Measurements from ENCODE around the gene OXER1. TPM values are rescaled to one million over a fixed set of nuclear protein-coding genes. Genes with fewer than 3 reads are reported as not detected.

OXER1 gene
- total and polyA plus RNA-seq, 2 of the 13 experiments (the other 11 are each of a cell fraction or from before 2014, with no cell fraction given) = 8.0 to 9.0 TPM

DNA sequence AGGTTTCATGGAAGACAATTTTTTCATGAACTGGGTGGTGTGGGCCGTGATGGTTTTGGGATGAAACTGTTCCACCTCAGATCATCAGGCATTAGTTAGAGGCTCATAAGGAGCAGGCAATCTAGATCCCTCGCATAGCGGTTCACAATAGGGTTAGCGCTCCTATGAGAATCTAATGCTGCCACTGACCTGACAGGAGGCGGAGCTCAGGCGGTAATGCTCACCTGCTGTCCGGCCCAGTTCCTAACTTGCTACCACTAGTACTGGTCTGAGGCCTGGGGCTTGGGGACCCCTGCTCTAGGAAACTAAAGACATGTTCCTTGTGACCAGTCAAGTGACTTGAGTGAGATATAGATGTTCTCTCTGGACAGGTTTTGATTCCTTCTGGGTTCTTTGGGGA, 49.2 kb downstream of the OXER1 start:
- H3K27me3 ChIP-seq (ENCODE audit: control insufficient read depth in 1 of 2, insufficient read depth in 2 of 2, low read length in 2 of 2) = no peaks in the 10 kb centered on the region
- H2AFZ ChIP-seq (ENCODE audit: low read length) = no peak overlapping the region
- H3K27ac ChIP-seq (ENCODE audit: extremely low read length, insufficient read depth, low read length) = no peak overlapping the region
- no TSS peak for BruUV-seq (replicated peaks)
- H3K4me1 ChIP-seq (ENCODE audit: insufficient read depth, low read length) = no peaks in the 10 kb centered on the region
- H3K9ac ChIP-seq (ENCODE audit: insufficient read depth, low read depth, low read length) = no peak overlapping the region
- H3K4me3 ChIP-seq (replicated peaks in 1 of 3; ENCODE audit: insufficient read depth in 1 of 3, low read depth in 2 of 3, low read length in 3 of 3) = no peak overlapping the region
- no peak overlapping the region for H3K4me2 ChIP-seq (ENCODE audit: low read depth, low read length)
- ChIA-PET POLR2A (no interaction called here), CTCF (ENCODE audit: low intra/inter-chr PET ratio, low total read pairs) (no interaction called here)
- peak; percentile 35 for ATAC-seq
- no peak for FAIRE-seq
- intact Hi-C loops (cut with micrococcal nuclease; ENCODE audit: unreplicated experiment) (no loop called here), in situ Hi-C loops (cut with HindIII; ENCODE audit: extremely low pct_ligation_motif_present, low pct_unique_long_range_greater_than_20kb) (no loop called here)
- H3K9me3 ChIP-seq (ENCODE audit: low read length) = no peaks in the 10 kb centered on the region
- no peaks in the 10 kb centered on the region for H3K79me2 ChIP-seq (ENCODE audit: insufficient read depth, low read length)
- 89% methylated on average over 7 of the region's 7 CpGs for WGBS (ENCODE audit: low lambda C conversion rate)
- no peaks in the 10 kb centered on the region for H4K20me1 ChIP-seq (ENCODE audit: insufficient read depth, low read length)
- DNase-seq (ENCODE audit: low spot score) = no peak
- H3K36me3 ChIP-seq (replicated peaks in 1 of 2; ENCODE audit: control insufficient read depth in 1 of 2, insufficient read depth in 2 of 2, low read length in 2 of 2) = peaks cover 0 to 4% of the 10 kb centered on the region in 2 experiments; a peak in 1 of 5 replicates
- TF ChIP-seq, protein P1, sequence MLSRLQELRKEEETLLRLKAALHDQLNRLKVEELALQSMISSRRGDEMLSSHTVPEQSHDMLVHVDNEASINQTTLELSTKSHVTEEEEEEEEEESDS (CRISPR knock-in tag; IDR thresholded peaks at IDR 0.05; ENCODE audit: borderline replicate concordance) = no peak
- TF ChIP-seq RBM22 (optimal IDR thresholded peaks at IDR 0.05; ENCODE audit: low read length) = peak; percentile 36
- TF ChIP-seq, protein P2, sequence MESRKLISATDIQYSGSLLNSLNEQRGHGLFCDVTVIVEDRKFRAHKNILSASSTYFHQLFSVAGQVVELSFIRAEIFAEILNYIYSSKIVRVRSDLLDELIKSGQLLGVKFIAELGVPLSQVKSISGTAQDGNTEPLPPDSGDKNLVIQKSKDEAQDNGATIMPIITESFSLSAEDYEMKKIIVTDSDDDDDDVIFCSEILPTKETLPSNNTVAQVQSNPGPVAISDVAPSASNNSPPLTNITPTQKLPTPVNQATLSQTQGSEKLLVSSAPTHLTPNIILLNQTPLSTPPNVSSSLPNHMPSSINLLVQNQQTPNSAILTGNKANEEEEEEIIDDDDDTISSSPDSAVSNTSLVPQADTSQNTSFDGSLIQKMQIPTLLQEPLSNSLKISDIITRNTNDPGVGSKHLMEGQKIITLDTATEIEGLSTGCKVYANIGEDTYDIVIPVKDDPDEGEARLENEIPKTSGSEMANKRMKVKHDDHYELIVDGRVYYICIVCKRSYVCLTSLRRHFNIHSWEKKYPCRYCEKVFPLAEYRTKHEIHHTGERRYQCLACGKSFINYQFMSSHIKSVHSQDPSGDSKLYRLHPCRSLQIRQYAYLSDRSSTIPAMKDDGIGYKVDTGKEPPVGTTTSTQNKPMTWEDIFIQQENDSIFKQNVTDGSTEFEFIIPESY (CRISPR knock-in tag; IDR thresholded peaks at IDR 0.05) = peak; percentile 52; the same call in 1 of the 2 replicates

DNA sequence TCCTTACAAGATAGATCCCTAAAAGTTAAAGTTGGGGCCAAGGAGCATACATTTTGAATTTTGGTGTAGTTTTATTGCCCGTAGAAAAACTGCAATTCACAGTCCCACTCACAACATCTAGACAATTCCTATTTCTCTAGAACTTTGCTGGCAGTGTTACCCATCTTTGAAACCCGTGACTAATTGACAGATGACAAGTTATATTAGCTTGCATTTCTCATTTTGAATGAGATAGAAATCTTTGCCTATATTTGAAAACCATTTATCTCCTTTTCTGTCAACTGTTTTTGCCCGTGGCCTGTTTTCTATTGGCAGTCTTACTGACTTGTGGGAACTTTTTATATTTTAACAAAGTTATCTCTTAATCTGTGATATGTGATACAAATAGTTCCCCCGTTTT, 50.0 kb downstream of the OXER1 start:
- H3K4me1 ChIP-seq (ENCODE audit: insufficient read depth, low read length) = no peaks in the 10 kb centered on the region
- ATAC-seq = no peak
- BruUV-seq (replicated peaks) = no TSS peak
- intact Hi-C loops (cut with micrococcal nuclease; ENCODE audit: unreplicated experiment) = no loop called here
- TF ChIP-seq RCOR2 (CRISPR knock-in tag; IDR thresholded peaks at IDR 0.05) = no peak
- no peak for TF ChIP-seq TEAD3 (CRISPR knock-in tag; optimal IDR thresholded peaks at IDR 0.05; ENCODE audit: borderline replicate concordance)
- TF ChIP-seq ZMYM4 (CRISPR knock-in tag; IDR thresholded peaks at IDR 0.05) = no peak
- no peak for TF ChIP-seq ZNF546 (CRISPR knock-in tag; conservative IDR thresholded peaks at IDR 0.05)
- TF ChIP-seq, protein P3, sequence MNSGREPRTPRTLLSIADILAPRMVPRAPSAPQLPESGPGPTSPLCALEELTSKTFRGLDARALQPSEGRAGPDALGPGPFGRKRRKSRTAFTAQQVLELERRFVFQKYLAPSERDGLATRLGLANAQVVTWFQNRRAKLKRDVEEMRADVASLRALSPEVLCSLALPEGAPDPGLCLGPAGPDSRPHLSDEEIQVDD (CRISPR knock-in tag; IDR thresholded peaks at IDR 0.05; ENCODE audit: borderline replicate concordance) = no peak
- no peak for TF ChIP-seq SP140L (CRISPR knock-in tag; IDR thresholded peaks at IDR 0.05; ENCODE audit: borderline replicate concordance)
- TF ChIP-seq, protein P4, sequence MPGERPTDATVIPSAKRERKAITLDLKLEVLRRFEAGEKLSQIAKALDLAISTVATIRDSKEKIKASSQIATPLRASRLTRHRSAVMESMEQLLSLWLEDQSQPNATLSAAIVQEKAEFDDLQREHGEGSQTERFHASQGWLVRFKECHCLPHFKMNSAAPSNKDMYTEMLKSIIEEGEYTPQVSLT (CRISPR knock-in tag; IDR thresholded peaks at IDR 0.05; ENCODE audit: borderline replicate concordance, low read depth) = no peak
- TF ChIP-seq ZNF672 (CRISPR knock-in tag; IDR thresholded peaks at IDR 0.05) = no peak
- TF ChIP-seq SRY (CRISPR knock-in tag; IDR thresholded peaks at IDR 0.05) = no peak
- no peak for TF ChIP-seq RBAK (CRISPR knock-in tag; IDR thresholded peaks at IDR 0.05)
- TF ChIP-seq PHB2 (IDR thresholded peaks at IDR 0.05; ENCODE audit: partially characterized antibody) = no peak
- CTCF ChIA-PET (ENCODE audit: low intra/inter-chr PET ratio, low total read pairs) = no interaction called here
- in situ Hi-C loops (cut with HindIII; ENCODE audit: extremely low pct_ligation_motif_present, low pct_unique_long_range_greater_than_20kb) = no loop called here
- no peak overlapping the region for H3K27ac ChIP-seq (ENCODE audit: extremely low read length, insufficient read depth, low read length)
- FAIRE-seq = no peak
- no peak overlapping the region for H3K9ac ChIP-seq (ENCODE audit: insufficient read depth, low read depth, low read length)
- H3K27me3 ChIP-seq (ENCODE audit: control insufficient read depth in 1 of 2, insufficient read depth in 2 of 2, low read length in 2 of 2) = no peaks in the 10 kb centered on the region
- no peak overlapping the region for H2AFZ ChIP-seq (ENCODE audit: low read length)
- no peaks in the 10 kb centered on the region for H3K9me3 ChIP-seq (ENCODE audit: low read length)
- no peaks in the 10 kb centered on the region for H3K79me2 ChIP-seq (ENCODE audit: insufficient read depth, low read length)
- POLR2A ChIA-PET = no interaction called here
- DNase-seq (ENCODE audit: low spot score) = no peak
- H3K4me2 ChIP-seq (ENCODE audit: low read depth, low read length) = no peak overlapping the region
- H3K36me3 ChIP-seq (replicated peaks in 1 of 2; ENCODE audit: control insufficient read depth in 1 of 2, insufficient read depth in 2 of 2, low read length in 2 of 2) = peaks cover 3 to 11% of the 10 kb centered on the region in 2 experiments
- H3K4me3 ChIP-seq (replicated peaks in 1 of 3; ENCODE audit: insufficient read depth in 1 of 3, low read depth in 2 of 3, low read length in 3 of 3) = no peak overlapping the region
- 86% methylated on average over 4 of the region's 4 CpGs for WGBS (ENCODE audit: low lambda C conversion rate)
- no peaks in the 10 kb centered on the region for H4K20me1 ChIP-seq (ENCODE audit: insufficient read depth, low read length)
